ENCODE results near the gene SMARCC2. TPM values are rescaled to one million over a fixed set of nuclear protein-coding genes. Genes with fewer than 3 reads are reported as not detected.

SMARCC2 gene
- total RNA-seq, 1 donor from 2014 or later, result 164 TPM

DNA sequence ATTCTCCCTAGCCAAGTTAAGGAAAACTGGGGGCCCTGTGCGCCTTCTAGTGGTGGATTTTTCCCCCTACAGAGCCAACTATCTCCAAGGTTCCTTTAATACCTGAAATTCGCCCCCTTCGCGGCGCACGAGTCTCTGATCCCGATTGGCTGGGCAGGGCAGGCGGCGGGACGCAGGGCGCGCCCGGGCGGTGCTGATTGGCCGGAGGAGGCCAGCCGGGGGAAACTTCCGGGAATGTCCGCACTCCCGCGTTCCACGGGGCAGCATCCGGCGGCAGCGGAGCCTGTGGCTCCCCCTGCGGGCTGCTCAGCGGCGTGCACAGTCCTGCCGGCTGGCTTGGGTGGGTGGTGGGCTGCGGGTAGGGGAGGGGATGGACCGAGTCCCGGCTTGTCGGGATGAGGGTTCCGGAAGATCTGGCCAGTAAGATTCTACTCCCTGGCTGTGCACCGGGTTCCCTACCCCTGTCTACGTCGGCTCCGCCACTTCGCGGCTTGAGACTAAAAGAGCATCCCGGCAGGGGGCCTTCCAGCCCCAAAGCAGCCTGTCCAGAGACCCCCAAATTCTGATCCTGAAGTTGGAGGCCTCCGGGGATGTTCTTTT is 34.9 kb upstream of the SMARCC2 start, which contains the start of gene NABP2:
NABP2 (plus strand) TSS at position 241 of the 600 bp plus-strand sequence. CDS start 515 bp downstream, outside the sequence.
- H3K4me1 Mint-ChIP-seq, result peaks cover 46% of the 10 kb centered on the region
- no peaks in the 10 kb centered on the region for H3K27me3 Mint-ChIP-seq (ENCODE audit: low read depth)
- peak; percentile 98 for DNase-seq (ENCODE audit: low read depth, low spot score)
- no peaks in the 10 kb centered on the region for H3K36me3 Mint-ChIP-seq (ENCODE audit: low read depth)
- TF ChIP-seq, protein P1, sequence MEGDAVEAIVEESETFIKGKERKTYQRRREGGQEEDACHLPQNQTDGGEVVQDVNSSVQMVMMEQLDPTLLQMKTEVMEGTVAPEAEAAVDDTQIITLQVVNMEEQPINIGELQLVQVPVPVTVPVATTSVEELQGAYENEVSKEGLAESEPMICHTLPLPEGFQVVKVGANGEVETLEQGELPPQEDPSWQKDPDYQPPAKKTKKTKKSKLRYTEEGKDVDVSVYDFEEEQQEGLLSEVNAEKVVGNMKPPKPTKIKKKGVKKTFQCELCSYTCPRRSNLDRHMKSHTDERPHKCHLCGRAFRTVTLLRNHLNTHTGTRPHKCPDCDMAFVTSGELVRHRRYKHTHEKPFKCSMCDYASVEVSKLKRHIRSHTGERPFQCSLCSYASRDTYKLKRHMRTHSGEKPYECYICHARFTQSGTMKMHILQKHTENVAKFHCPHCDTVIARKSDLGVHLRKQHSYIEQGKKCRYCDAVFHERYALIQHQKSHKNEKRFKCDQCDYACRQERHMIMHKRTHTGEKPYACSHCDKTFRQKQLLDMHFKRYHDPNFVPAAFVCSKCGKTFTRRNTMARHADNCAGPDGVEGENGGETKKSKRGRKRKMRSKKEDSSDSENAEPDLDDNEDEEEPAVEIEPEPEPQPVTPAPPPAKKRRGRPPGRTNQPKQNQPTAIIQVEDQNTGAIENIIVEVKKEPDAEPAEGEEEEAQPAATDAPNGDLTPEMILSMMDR (conservative IDR thresholded peaks at IDR 0.05), result peak; percentile 85
- H3K27ac Mint-ChIP-seq (ENCODE audit: unreplicated experiment), result peak within 1 kb of the TSS; percentile 96
- H3K9me3 Mint-ChIP-seq, result no peaks in the 10 kb centered on the region
- peak within 1 kb of the TSS; percentile 100 for H3K4me3 Mint-ChIP-seq

DNA sequence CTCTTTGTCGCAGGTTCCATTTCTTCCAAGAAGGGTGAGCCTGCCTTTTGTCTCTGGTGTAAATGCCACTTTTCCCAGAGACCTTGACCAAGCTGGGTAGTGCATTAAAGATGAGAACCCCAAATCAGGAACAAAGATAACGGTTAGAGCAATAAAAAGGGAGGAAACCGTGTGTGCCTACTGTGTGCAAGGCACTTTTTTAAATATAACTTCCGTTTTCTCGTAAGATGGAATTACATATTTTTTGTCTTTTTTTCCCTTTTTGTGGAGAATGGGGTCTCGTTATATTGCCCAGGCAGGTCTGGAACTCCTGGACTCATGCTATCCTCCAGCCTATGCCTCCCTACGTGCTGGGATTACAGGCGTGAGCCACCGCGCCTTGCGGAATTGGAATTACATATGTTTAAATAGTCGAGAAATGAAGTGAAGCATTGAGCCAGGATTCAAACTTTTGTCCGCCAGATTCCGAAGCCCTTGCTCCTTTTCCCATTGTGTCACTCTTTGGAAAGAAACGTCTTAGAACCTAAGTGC is 34.4 kb upstream of the SMARCC2 start:
- no peaks in the 10 kb centered on the region for H3K27me3 Mint-ChIP-seq (ENCODE audit: low read depth)
- H3K36me3 Mint-ChIP-seq (ENCODE audit: low read depth), result no peaks in the 10 kb centered on the region
- no peaks in the 10 kb centered on the region for H3K9me3 Mint-ChIP-seq
- peak overlapping the region; percentile 96 for H3K27ac Mint-ChIP-seq (ENCODE audit: unreplicated experiment)
- peak overlapping the region; percentile 90 for H3K4me3 Mint-ChIP-seq
- peaks cover 46% of the 10 kb centered on the region for H3K4me1 Mint-ChIP-seq
- no peak for DNase-seq (ENCODE audit: low read depth, low spot score)
- TF ChIP-seq, protein P1 (conservative IDR thresholded peaks at IDR 0.05), result no peak

GRCh38 chr12:56222531-56222895 is 33.2 kb upstream of the SMARCC2 start:
- no peaks in the 10 kb centered on the region for H3K27me3 Mint-ChIP-seq (ENCODE audit: low read depth)
- H3K4me1 Mint-ChIP-seq, result peaks cover 46% of the 10 kb centered on the region
- no peak for DNase-seq (ENCODE audit: low read depth, low spot score)

DNA sequence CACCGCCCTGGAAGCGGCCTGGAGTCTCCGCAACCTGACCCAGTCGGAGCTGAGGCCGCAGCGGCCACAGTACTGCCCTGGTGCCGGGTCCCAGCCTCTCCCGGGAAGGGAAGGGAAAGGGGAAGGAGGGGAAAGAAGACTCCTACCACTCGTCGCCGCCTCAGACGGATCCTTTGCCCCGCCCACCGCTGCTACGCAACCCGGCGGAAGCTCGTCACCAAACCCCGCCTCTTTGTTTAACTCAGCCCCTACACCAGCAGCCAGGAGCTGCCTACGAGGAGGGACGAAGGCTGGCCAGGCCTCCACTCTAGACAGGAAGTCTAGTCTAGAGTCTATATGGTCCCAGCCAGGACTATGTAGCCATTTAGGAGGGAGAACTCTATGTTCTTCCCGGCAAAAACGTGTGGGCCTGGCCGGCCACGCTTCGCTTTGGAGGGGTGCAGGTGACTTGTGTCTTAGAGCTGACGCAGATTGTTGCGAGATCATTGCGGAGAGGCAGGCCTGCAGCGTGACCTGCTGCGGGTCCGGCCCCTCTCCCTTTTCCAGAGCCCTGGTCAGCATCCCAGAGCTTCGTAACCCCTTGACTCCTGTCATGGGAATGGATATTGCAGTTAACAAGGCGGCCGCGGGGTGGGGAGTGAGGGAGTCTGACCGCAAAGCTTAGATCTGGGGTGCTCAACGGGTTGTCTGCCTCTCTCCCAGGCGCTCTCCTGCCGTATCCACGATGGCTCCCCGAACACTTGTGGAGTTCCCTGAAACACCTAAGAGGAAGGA is 32.7 kb upstream of the SMARCC2 start, which contains the start of gene RNF41:
RNF41 (minus strand) TSS at position 166 of the 774 bp plus-strand sequence. CDS start 7,875 bp downstream, outside the sequence.
- H3K36me3 Mint-ChIP-seq (ENCODE audit: low read depth), result no peaks in the 10 kb centered on the region
- TF ChIP-seq, protein P1 (conservative IDR thresholded peaks at IDR 0.05), result no peak
- no peaks in the 10 kb centered on the region for H3K27me3 Mint-ChIP-seq (ENCODE audit: low read depth)

More at GRCh38 chr12:56222531-56222895, 33.2 kb upstream of the SMARCC2 start:
- H3K4me3 Mint-ChIP-seq, result peak overlapping the region; percentile 100
- TF ChIP-seq, protein P1 (conservative IDR thresholded peaks at IDR 0.05), result no peak
- H3K36me3 Mint-ChIP-seq (ENCODE audit: low read depth), result no peaks in the 10 kb centered on the region
- no peaks in the 10 kb centered on the region for H3K9me3 Mint-ChIP-seq
- H3K27ac Mint-ChIP-seq (ENCODE audit: unreplicated experiment), result peak overlapping the region; percentile 95

DNA sequence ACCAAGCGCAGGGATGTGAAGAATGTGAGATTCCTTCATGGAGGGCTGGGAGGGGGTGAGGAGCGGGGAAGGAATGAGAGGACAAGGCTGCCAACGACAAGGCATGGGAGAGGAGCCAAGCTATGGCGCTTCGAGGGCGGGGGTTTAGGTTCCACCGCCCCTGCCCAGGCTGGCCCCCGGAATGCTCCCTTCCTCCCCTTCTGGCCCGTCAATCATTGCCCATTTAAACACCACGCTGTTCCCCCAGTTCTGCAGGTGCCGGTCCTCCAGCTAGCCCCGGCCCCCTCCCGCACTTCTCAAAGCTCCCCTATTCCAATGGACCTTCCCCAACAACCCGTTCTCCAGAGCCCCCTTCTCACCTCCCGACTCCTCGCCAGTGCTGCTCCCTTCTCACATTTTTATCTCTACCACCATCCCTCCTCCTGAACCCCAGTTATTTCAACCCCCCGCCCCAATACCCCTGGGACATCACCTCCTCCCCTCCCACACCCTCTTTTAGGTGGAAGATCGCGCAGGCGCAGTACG is 32.0 kb upstream of the SMARCC2 start:
- peak; percentile 14 for DNase-seq (ENCODE audit: low read depth, low spot score)
- TF ChIP-seq, protein P1 (conservative IDR thresholded peaks at IDR 0.05), result no peak
- Mint-ChIP-seq H3K4me3 (peak overlapping the region; percentile 100), H3K4me1 (peaks cover 46% of the 10 kb centered on the region), H3K27me3 (ENCODE audit: low read depth) (no peaks in the 10 kb centered on the region), H3K27ac (ENCODE audit: unreplicated experiment) (peak overlapping the region; percentile 95), H3K9me3 (no peaks in the 10 kb centered on the region), H3K36me3 (ENCODE audit: low read depth) (peaks cover 4% of the 10 kb centered on the region)

More for the DNA sequence above, 32.7 kb upstream of the SMARCC2 start, which contains the start of gene RNF41:
- Mint-ChIP-seq H3K27ac (ENCODE audit: unreplicated experiment) (peak within 1 kb of the TSS; percentile 95), H3K4me1 (peaks cover 46% of the 10 kb centered on the region), H3K9me3 (no peaks in the 10 kb centered on the region), H3K4me3 (peak within 1 kb of the TSS; percentile 100)
- peak; percentile 93 for DNase-seq (ENCODE audit: low read depth, low spot score)

Measured in neural crest cell (in vitro differentiated cells).